Measurements from ENCODE around the gene GRM7.

The GRM7 gene

DNA sequence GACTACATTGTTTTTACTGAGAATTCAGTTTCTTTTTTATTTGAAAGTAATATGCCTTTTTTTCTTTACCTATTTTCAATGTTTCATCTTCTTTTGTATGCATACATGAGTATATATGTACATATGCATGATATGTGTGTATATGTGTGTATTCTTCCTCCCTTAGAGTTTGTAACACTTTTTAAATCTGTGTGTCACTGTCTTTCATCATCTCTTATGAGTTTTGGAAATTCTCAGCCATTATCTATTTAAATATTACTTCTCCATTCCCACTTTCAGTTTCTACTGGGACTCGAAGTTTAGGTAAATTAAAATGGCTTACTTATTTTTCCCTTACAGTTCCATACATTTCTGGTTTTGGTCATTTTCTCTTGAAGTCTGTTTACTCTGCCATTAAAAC lies 754.1 kb downstream of the GRM7 start:
- TF ChIP-seq, protein P1, sequence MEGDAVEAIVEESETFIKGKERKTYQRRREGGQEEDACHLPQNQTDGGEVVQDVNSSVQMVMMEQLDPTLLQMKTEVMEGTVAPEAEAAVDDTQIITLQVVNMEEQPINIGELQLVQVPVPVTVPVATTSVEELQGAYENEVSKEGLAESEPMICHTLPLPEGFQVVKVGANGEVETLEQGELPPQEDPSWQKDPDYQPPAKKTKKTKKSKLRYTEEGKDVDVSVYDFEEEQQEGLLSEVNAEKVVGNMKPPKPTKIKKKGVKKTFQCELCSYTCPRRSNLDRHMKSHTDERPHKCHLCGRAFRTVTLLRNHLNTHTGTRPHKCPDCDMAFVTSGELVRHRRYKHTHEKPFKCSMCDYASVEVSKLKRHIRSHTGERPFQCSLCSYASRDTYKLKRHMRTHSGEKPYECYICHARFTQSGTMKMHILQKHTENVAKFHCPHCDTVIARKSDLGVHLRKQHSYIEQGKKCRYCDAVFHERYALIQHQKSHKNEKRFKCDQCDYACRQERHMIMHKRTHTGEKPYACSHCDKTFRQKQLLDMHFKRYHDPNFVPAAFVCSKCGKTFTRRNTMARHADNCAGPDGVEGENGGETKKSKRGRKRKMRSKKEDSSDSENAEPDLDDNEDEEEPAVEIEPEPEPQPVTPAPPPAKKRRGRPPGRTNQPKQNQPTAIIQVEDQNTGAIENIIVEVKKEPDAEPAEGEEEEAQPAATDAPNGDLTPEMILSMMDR (conservative IDR thresholded peaks at IDR 0.05; ENCODE audit: low read length): no peak
- no peak for DNase-seq (ENCODE audit: low read depth)
- no peak overlapping the region for H3K4me3 ChIP-seq (ENCODE audit: low read length)

DNA sequence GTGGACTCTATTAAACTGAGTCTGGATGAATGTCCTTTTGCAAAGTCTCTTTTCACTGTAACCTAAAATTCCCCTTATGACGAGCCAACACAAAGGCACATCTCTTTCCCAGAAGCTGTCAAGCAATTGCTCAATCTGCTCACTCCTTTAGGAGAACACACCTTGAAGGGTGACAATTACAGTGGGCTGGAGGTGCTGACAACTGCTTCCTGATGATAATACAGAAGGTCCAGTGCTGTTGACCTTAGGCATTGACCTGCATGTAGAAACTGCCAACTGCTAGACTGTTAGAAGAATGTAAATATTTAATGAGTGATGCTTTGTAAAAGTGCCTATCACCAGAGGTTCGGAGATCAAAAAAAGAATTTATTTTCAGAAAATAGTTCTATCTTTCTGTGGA lies 757.7 kb downstream of the GRM7 start:
- no peak overlapping the region for H3K4me3 ChIP-seq (ENCODE audit: low read length)
- TF ChIP-seq, protein P1 (conservative IDR thresholded peaks at IDR 0.05; ENCODE audit: low read length): no peak
- DNase-seq (ENCODE audit: low read depth): no peak

DNA sequence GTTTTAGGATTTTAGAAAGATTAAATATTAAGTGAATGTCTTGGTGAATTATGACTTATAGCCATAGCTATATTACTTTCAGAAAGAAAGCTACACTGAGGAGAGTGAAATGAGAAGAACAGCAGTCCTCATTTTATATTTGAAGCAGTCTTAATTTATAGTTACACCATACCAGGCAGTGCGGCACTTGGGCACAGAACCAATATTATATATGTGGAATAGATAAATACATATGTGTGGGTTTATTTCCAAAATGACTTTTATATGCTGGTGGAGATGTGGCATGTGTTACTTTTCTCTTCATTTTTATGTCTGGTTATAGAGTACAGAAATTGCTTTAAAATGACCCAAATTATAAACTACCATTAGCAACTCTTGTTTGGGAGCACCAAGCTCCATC lies 759.5 kb downstream of the GRM7 start:
- H3K4me3 ChIP-seq (ENCODE audit: low read length): no peak overlapping the region
- DNase-seq (ENCODE audit: low read depth): no peak
- TF ChIP-seq, protein P1 (conservative IDR thresholded peaks at IDR 0.05; ENCODE audit: low read length): no peak

DNA sequence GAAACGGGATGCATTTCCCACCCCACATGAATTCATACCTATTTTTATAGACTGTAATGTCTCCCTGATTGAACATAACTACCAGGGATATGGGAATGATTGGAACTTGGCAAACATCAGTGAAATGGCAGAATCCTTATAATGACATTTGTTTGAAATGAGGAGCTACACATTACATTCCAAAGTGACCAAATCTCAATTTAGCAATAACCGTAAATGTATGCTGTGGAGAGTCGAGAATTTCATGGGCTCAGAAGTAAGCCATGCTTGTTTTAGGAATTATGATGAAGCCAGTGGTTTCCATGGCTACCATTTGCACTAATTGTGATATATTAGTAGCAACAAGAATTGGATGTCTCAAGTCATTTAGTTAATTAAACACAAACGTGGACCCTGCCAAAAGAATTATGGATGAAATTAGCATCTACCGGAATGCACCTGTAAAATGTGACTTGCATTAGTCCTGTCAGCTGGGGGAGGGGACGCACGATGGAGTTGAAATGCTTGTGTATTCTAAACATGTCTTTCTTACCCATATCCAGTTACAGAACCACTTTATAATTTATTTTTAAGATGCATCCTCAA lies 760.2 kb downstream of the GRM7 start:
- no peak overlapping the region for H3K4me3 ChIP-seq (ENCODE audit: low read length)
- DNase-seq (ENCODE audit: low read depth): no peak
- TF ChIP-seq, protein P1 (conservative IDR thresholded peaks at IDR 0.05; ENCODE audit: low read length): no peak

DNA sequence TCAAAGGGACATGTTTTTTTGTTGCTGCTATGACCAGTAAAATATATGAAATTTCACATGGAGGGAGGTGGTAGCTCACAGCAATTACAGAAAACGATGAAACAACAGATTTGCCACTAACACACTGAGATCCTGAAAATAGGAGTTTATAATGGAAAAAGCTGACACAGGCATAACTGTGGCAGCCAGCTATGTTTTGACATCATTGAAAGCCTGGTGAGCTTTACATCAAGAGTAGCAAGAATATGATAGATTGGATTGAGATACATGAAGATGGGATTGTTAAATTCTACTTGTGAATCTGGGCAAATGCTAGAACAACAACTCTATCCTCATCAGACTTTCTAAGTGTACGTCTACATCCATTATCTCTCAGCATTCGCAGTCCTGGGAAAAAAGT lies 760.7 kb downstream of the GRM7 start:
- no peak for DNase-seq (ENCODE audit: low read depth)
- TF ChIP-seq, protein P1 (conservative IDR thresholded peaks at IDR 0.05; ENCODE audit: low read length): no peak
- H3K4me3 ChIP-seq (ENCODE audit: low read length): no peak overlapping the region

DNA sequence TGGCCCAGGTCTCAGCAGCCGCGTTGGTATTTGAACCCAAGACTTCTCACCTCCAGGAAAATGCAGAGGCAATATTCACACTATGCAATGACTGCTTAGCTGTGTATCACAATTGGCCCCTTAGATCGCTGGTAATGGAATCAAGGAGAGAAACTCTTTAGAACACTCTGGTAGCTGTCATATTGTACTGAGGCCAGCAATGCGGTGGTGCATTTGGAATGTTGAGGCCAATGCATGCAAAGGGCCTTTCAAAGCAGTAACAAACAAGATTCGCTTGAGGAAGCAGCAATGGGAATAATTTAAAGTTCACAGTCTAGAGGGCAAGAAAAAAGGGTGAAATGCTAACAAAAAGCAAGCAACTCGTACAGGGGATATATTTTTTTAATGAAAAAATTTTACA lies 764.1 kb downstream of the GRM7 start:
- H3K4me3 ChIP-seq (ENCODE audit: low read length): no peak overlapping the region
- no peak for DNase-seq (ENCODE audit: low read depth)
- TF ChIP-seq, protein P1 (conservative IDR thresholded peaks at IDR 0.05; ENCODE audit: low read length): no peak

DNA sequence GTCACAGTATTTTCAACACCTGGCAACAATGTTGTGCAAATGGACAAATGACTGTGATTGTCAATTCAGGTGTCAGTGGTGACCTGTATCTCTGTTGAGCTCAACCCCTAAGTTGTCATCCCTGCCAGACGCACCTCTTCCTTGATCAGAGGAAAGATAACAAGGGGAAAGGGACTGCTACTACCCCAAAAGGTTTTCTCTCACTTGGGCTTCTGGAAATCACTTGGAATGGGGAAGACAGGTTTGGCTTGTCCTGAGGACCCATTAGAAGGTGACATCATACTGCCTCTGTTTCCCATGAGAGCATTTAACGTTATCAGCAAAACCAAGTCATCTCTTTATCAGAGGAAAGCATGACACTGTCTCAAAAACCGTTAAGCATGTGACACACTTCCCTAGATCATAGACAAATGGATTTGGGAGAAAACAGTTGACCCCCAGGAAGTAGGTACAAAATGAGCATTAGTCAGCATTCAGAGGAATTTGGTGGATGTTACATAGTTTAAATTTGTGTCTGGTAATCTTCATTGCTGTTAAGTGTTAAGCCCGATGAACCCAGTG lies 769.5 kb downstream of the GRM7 start:
- DNase-seq (ENCODE audit: low read depth): no peak
- no peak overlapping the region for H3K4me3 ChIP-seq (ENCODE audit: low read length)
- TF ChIP-seq, protein P1 (conservative IDR thresholded peaks at IDR 0.05; ENCODE audit: low read length): no peak
